Vein endothelial cell (primary cell): ENCODE results near the gene HMCN2. TPM values are rescaled to one million over a fixed set of nuclear protein-coding genes. Genes with fewer than 3 reads are reported as not detected.

Source experiments
- small RNA-seq: library from RNA; depleted of rRNA; stranded (forward); fragments of <200 nt; gene quantifications from one replicate; pipeline ENCODE3, GENCODE V24; 2012
- total RNA-seq: library from RNA; depleted of rRNA; stranded (reverse); fragments of >200 nt; gene quantifications from 2 replicates; pipeline ENCODE4 v1.2.3, GENCODE V29; 2012

Gene HMCN2
- total RNA-seq: under 0.01 TPM in 1 of 2 replicates, not detected in the other

DNA sequence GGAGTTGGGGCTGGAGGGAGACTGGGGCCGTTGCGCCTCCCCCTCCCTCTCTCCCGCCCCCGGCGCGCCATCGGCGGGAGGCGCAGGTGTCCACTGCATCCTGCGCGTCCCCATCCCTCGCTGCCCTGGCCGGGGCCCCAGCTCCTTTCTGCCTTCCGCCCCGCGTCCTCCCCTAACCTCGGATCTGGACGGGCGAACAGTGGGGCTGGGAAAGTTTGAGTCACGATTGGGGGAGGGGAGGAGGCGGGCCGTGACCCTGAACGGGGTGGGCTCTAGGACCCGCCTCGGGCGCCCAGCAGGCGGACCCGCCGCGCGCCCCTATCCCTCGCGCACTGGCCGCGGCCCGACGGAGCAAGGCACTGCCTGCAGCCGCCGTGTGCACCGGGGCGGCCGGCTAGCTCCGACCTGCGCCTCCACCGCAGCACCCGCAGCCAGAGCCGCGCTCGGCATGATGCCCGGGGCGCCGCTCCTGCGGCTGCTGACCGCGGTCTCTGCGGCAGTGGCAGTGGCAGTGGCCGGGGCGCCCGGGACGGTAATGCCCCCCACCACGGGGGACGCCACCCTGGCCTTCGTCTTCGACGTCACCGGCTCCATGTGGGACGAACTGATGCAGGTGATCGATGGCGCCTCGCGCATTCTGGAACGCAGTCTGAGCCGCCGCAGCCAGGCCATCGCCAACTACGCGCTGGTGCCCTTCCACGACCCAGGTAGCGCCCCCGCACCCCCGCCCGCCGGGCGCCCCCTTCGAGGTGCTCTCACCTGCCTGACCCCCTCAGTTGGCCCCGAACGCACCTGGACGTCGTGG, at the start of gene HMCN2:
TSS of gene HMCN2 (plus strand) at position 330 of the 805 bp plus-strand sequence. CDS start at position 449, 119 bp downstream.

GRCh38 chr9:130444565-130445221, 179.1 kb downstream of the HMCN2 start, which contains the start of gene ASS1:
TSS of gene ASS1 (plus strand) at chr9:130444961. CDS start at chr9:130452229, 7,268 bp downstream.

Small RNA genes within 50 kb of the gene (small RNA-seq; reads per million reads assigned to genes)
- not detected for gene RN7SL665P

Other genes with a start within 250 kb of the HMCN2 start
- 35.0 and 42.5 TPM in 2 replicates for gene FNBP1, start 222.6 kb upstream of the HMCN2 start, total RNA-seq
- gene GPR107, start 211.9 kb upstream of the HMCN2 start, total RNA-seq: 30.0 and 40.5 TPM in 2 replicates
- 42.4 and 45.1 TPM in 2 replicates for gene NCS1, start 93.4 kb upstream of the HMCN2 start, total RNA-seq
- 9.9 and 22.2 TPM in 2 replicates for gene ASS1, start 179.2 kb downstream of the HMCN2 start, total RNA-seq